AG04450 (cell line): Measurements from ENCODE around the gene UNC79. TPM values are rescaled to one million over a fixed set of nuclear protein-coding genes. Genes with fewer than 3 reads are reported as not detected.
"Not testable (repeated sequence)": the region's sequence is repeated elsewhere in the genome, so short reads cannot be mapped to it uniquely, and the experiment has no call there.

ENCODE experiments used
- CTCF ChIA-PET: fragments of 300-600, 350-600 bp; formaldehyde crosslinking; extraction: SDS; loops from one replicate; lab custom pipeline; 2022; ENCODE audit warnings: antibody characterized with exemption, inconsistent platforms; lab: Charles Lee
- POLR2A ChIA-PET: fragments of 350-600 bp; formaldehyde crosslinking; extraction: SDS; loops from one replicate; lab custom pipeline; 2021; ENCODE audit warnings: antibody characterized with exemption, inconsistent platforms; lab: Yijun Ruan, JAX
- DNase-seq: peaks from one replicate; pipeline ENCODE4 v3.0.0-alpha.2; 2011; ENCODE audit warnings: low read depth, low spot score
- H3K27ac ChIP-seq: one replicate; pipeline ENCODE4 v1.5.1; 2012; ENCODE audit warnings: low read depth, low read length, control low read depth
- H3K27me3 ChIP-seq: one replicate; pipeline ENCODE4 v1.6.0; 2012; ENCODE audit warnings: low read length; ENCODE audit not compliant: control insufficient read depth, insufficient read depth
- H3K4me3 ChIP-seq: 2 replicates; pipeline ENCODE4 v1.5.1; 2011; ENCODE audit warnings: mild to moderate bottlenecking, low read depth, low read length, control low read depth
- H3K9me3 ChIP-seq: 2 replicates; pipeline ENCODE4 v1.5.1; 2012; ENCODE audit warnings: low read length; ENCODE audit not compliant: control insufficient read depth, insufficient read depth
- CTCF ChIP-seq: IDR thresholded peaks from 2 replicates; pipeline ENCODE4 v1.5.1; 2011; ENCODE audit warnings: low read depth, low read length, control low read depth, inconsistent platforms
- polyA plus RNA-seq: library from polyadenylated mRNA; depleted of rRNA; stranded (reverse); fragments of >200 nt; gene quantifications from 2 replicates; pipeline ENCODE4 v1.2.3, GENCODE V29; 2011

The UNC79 gene
- polyA plus RNA-seq, 1 experiment: 0.02 TPM

- H3K27ac ChIP-seq: no peak overlapping the region
- H3K27me3 ChIP-seq: no peaks in the 10 kb centered on the region
- H3K9me3 ChIP-seq: no peaks in the 10 kb centered on the region
- DNase-seq: no peak
- ChIA-PET CTCF (no interaction called here), POLR2A (no interaction called here)
- H3K4me3 ChIP-seq: no peak overlapping the region
- no peak for TF ChIP-seq CTCF
Observed at GRCh38 chr14:93511001-93511400, 80.3 kb downstream of the UNC79 start.

- no peaks in the 10 kb centered on the region for H3K27me3 ChIP-seq
- POLR2A ChIA-PET: no interaction called here
- DNase-seq: no peak
- no peaks in the 10 kb centered on the region for H3K9me3 ChIP-seq
- CTCF ChIA-PET: no interaction called here
- no peak for TF ChIP-seq CTCF
- H3K27ac ChIP-seq: no peak overlapping the region
- H3K4me3 ChIP-seq: no peak overlapping the region
Observed at GRCh38 chr14:93520053-93520607, 89.4 kb downstream of the UNC79 start.

- H3K27ac ChIP-seq: no peak overlapping the region
- no peaks in the 10 kb centered on the region for H3K27me3 ChIP-seq
- no peaks in the 10 kb centered on the region for H3K9me3 ChIP-seq
- no peak for DNase-seq
- POLR2A ChIA-PET: no interaction called here
- no peak overlapping the region for H3K4me3 ChIP-seq
- CTCF ChIA-PET: no interaction called here
- no peak for TF ChIP-seq CTCF
Observed at GRCh38 chr14:93522221-93522620, 91.5 kb downstream of the UNC79 start.

GRCh38 chr14:93525216-93525615, 94.5 kb downstream of the UNC79 start:
- CTCF ChIA-PET, H3K4me3 ChIP-seq, H3K9me3 ChIP-seq, DNase-seq, H3K27me3 ChIP-seq, POLR2A ChIA-PET, H3K27ac ChIP-seq: not testable (repeated sequence)

GRCh38 chr14:93525696-93526451, 95.1 kb downstream of the UNC79 start:
- H3K9me3 ChIP-seq: no peaks in the 10 kb centered on the region
- ChIA-PET CTCF (no interaction called here), POLR2A (no interaction called here)
- H3K27ac ChIP-seq: no peak overlapping the region
- no peak overlapping the region for H3K4me3 ChIP-seq
- H3K27me3 ChIP-seq: no peaks in the 10 kb centered on the region
- no peak for TF ChIP-seq CTCF
- no peak for DNase-seq
